GM06990 (cell line): ENCODE results near the gene PXMP4.

Experiments
- DNase-seq: peaks from one replicate; pipeline ENCODE4 v3.0.0-alpha.2; 2011; ENCODE audit not compliant: insufficient read length; ENCODE audit errors: extremely low read depth
- H3K27me3 ChIP-seq: replicated peaks from 2 replicates; pipeline ENCODE4 v1.6.0; 2011; ENCODE audit warnings: low read length; ENCODE audit not compliant: control insufficient read depth, insufficient read depth
- H3K36me3 ChIP-seq: 2 replicates; pipeline ENCODE4 v1.5.1; 2011; ENCODE audit warnings: low read length; ENCODE audit not compliant: control insufficient read depth, insufficient read depth
- H3K4me3 ChIP-seq: replicated peaks from 2 replicates; pipeline ENCODE4 v1.5.1; 2011; ENCODE audit warnings: low read depth, mild to moderate bottlenecking, control low read depth, low read length
- TF ChIP-seq, protein P1 (sequence below): IDR thresholded peaks from 2 replicates; pipeline ENCODE4 v1.5.1; 2011; ENCODE audit warnings: low read length, control low read depth, mild to moderate bottlenecking, inconsistent platforms; ENCODE audit not compliant: insufficient read depth, poor library complexity, severe bottlenecking

PXMP4 gene

GRCh38 chr20:33653218-33653899 is 66.8 kb downstream of the PXMP4 start:
- Histone ChIP-seq H3K36me3 (0 out of 2 replicates have a peak, but pooled peaks cover 1% of the 10 kb centered on the region), H3K27me3 (no peaks in the 10 kb centered on the region), H3K4me3 (no peak overlapping the region)
- TF ChIP-seq, protein P1, sequence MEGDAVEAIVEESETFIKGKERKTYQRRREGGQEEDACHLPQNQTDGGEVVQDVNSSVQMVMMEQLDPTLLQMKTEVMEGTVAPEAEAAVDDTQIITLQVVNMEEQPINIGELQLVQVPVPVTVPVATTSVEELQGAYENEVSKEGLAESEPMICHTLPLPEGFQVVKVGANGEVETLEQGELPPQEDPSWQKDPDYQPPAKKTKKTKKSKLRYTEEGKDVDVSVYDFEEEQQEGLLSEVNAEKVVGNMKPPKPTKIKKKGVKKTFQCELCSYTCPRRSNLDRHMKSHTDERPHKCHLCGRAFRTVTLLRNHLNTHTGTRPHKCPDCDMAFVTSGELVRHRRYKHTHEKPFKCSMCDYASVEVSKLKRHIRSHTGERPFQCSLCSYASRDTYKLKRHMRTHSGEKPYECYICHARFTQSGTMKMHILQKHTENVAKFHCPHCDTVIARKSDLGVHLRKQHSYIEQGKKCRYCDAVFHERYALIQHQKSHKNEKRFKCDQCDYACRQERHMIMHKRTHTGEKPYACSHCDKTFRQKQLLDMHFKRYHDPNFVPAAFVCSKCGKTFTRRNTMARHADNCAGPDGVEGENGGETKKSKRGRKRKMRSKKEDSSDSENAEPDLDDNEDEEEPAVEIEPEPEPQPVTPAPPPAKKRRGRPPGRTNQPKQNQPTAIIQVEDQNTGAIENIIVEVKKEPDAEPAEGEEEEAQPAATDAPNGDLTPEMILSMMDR, result peak; percentile 80
- DNase-seq, result no peak
